Measurements from ENCODE around the gene OTOGL. TPM values are rescaled to one million over a fixed set of nuclear protein-coding genes. Genes with fewer than 3 reads are reported as not detected.

The OTOGL gene
- total RNA-seq, 1 donor from 2014 or later: 0.51 TPM

GRCh38 chr12:80176706-80177105 is 77.4 kb downstream of the OTOGL start:
- no peaks in the 10 kb centered on the region for H3K27me3 Mint-ChIP-seq (ENCODE audit: low read depth)
- H3K36me3 Mint-ChIP-seq: peaks cover 2% of the 10 kb centered on the region
- H3K4me1 Mint-ChIP-seq: no peaks in the 10 kb centered on the region
- H3K27ac Mint-ChIP-seq: no peak overlapping the region
- no peak overlapping the region for H3K4me3 Mint-ChIP-seq
- peaks cover 6% of the 10 kb centered on the region for H3K9me3 Mint-ChIP-seq
- TF ChIP-seq, protein P1, sequence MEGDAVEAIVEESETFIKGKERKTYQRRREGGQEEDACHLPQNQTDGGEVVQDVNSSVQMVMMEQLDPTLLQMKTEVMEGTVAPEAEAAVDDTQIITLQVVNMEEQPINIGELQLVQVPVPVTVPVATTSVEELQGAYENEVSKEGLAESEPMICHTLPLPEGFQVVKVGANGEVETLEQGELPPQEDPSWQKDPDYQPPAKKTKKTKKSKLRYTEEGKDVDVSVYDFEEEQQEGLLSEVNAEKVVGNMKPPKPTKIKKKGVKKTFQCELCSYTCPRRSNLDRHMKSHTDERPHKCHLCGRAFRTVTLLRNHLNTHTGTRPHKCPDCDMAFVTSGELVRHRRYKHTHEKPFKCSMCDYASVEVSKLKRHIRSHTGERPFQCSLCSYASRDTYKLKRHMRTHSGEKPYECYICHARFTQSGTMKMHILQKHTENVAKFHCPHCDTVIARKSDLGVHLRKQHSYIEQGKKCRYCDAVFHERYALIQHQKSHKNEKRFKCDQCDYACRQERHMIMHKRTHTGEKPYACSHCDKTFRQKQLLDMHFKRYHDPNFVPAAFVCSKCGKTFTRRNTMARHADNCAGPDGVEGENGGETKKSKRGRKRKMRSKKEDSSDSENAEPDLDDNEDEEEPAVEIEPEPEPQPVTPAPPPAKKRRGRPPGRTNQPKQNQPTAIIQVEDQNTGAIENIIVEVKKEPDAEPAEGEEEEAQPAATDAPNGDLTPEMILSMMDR (IDR thresholded peaks at IDR 0.05; ENCODE audit: unreplicated experiment): no peak
- no peak for DNase-seq (ENCODE audit: low spot score in 2 of 2, unreplicated experiment in 2 of 2)

DNA sequence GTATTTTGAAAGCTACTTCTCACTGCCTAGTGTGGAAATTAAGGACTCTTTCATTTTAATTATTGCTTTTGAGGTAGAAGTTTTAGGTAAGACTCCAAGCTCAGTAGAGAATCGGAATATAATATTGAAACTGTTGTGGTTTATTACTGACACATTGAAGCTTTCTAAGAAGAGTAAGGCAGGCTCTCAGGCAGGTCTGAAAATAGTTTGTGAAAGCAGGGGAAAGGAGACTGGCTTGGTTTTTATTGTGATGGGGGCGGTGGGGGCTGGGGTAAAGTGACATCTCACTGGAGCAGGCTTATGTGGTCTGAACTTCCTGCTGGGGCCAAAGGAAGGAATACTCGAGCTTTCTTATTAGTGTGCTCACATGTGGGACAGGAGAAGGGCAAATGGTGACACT is 79.5 kb downstream of the OTOGL start:
- no peak overlapping the region for H3K4me3 Mint-ChIP-seq
- no peak for DNase-seq (ENCODE audit: low spot score in 2 of 2, unreplicated experiment in 2 of 2)
- TF ChIP-seq, protein P1 (IDR thresholded peaks at IDR 0.05; ENCODE audit: unreplicated experiment): no peak
- no peaks in the 10 kb centered on the region for H3K27me3 Mint-ChIP-seq (ENCODE audit: low read depth)
- H3K4me1 Mint-ChIP-seq: peaks cover 4% of the 10 kb centered on the region
- H3K27ac Mint-ChIP-seq: no peak overlapping the region
- no peaks in the 10 kb centered on the region for H3K36me3 Mint-ChIP-seq
- H3K9me3 Mint-ChIP-seq: no peaks in the 10 kb centered on the region

GRCh38 chr12:80183939-80184338 is 84.6 kb downstream of the OTOGL start:
- H3K4me1 Mint-ChIP-seq: peaks cover 21% of the 10 kb centered on the region
- TF ChIP-seq, protein P1 (IDR thresholded peaks at IDR 0.05; ENCODE audit: unreplicated experiment): no peak
- H3K27me3 Mint-ChIP-seq (ENCODE audit: low read depth): no peaks in the 10 kb centered on the region
- DNase-seq (ENCODE audit: low spot score in 2 of 2, unreplicated experiment in 2 of 2): no peak
- no peaks in the 10 kb centered on the region for H3K9me3 Mint-ChIP-seq
- no peak overlapping the region for H3K4me3 Mint-ChIP-seq
- no peak overlapping the region for H3K27ac Mint-ChIP-seq
- H3K36me3 Mint-ChIP-seq: no peaks in the 10 kb centered on the region

- no peak for DNase-seq (ENCODE audit: low spot score in 2 of 2, unreplicated experiment in 2 of 2)
- TF ChIP-seq, protein P1 (IDR thresholded peaks at IDR 0.05; ENCODE audit: unreplicated experiment): no peak
- Mint-ChIP-seq H3K27me3 (ENCODE audit: low read depth) (no peaks in the 10 kb centered on the region), H3K4me3 (no peak overlapping the region), H3K36me3 (no peaks in the 10 kb centered on the region), H3K27ac (no peak overlapping the region), H3K4me1 (peaks cover 23% of the 10 kb centered on the region), H3K9me3 (no peaks in the 10 kb centered on the region)
Measured at GRCh38 chr12:80184926-80185325, 85.6 kb downstream of the OTOGL start.

- H3K36me3 Mint-ChIP-seq: no peaks in the 10 kb centered on the region
- DNase-seq (ENCODE audit: low spot score in 2 of 2, unreplicated experiment in 2 of 2): peak in 1 of 2 experiments; percentile 42
- H3K4me1 Mint-ChIP-seq: peaks cover 23% of the 10 kb centered on the region
- no peaks in the 10 kb centered on the region for H3K27me3 Mint-ChIP-seq (ENCODE audit: low read depth)
- H3K27ac Mint-ChIP-seq: no peak overlapping the region
- TF ChIP-seq, protein P1 (IDR thresholded peaks at IDR 0.05; ENCODE audit: unreplicated experiment): peak; percentile 61
- no peaks in the 10 kb centered on the region for H3K9me3 Mint-ChIP-seq
- H3K4me3 Mint-ChIP-seq: no peak overlapping the region
Measured at GRCh38 chr12:80186727-80187217, 87.4 kb downstream of the OTOGL start.

GRCh38 chr12:80187660-80188090 is 88.3 kb downstream of the OTOGL start:
- Mint-ChIP-seq H3K9me3 (no peaks in the 10 kb centered on the region), H3K27ac (peak overlapping the region; percentile 41), H3K36me3 (no peaks in the 10 kb centered on the region), H3K4me1 (peaks cover 23% of the 10 kb centered on the region), H3K27me3 (ENCODE audit: low read depth) (no peaks in the 10 kb centered on the region), H3K4me3 (no peak overlapping the region)
- no peak for DNase-seq (ENCODE audit: low spot score in 2 of 2, unreplicated experiment in 2 of 2)
- TF ChIP-seq, protein P1 (IDR thresholded peaks at IDR 0.05; ENCODE audit: unreplicated experiment): no peak

Data from mesothelial cell of epicardium (in vitro differentiated cells).